OCI-LY7 (cell line): ENCODE data around the gene PHGDH. TPM values are rescaled to one million over a fixed set of nuclear protein-coding genes. Genes with fewer than 3 reads are reported as not detected.

Source experiments
- BruUV-seq: library from RNA; stranded (reverse); fragments of 400-500 nt; replicated peaks from 2 replicates; lab custom pipeline; 2021; lab: Mats Ljungman, UMichigan
- CTCF ChIA-PET: fragments of 300-600 bp; sonication (Branson Sonifier 250); formaldehyde crosslinking; loops from one replicate; lab custom pipeline; 2022; ENCODE audit warnings: antibody characterized with exemption; ENCODE audit not compliant: unreplicated experiment; lab: Charles Lee
- POLR2A ChIA-PET: fragments of 300-600 bp; sonication (Branson Sonifier 250); formaldehyde crosslinking; loops from one replicate; lab custom pipeline; 2022; ENCODE audit warnings: antibody characterized with exemption; lab: Charles Lee
- DNase-seq: peaks from one replicate; pipeline ENCODE4 v3.0.0-alpha.2; 2015; ENCODE audit warnings: low spot score
- H2AFZ ChIP-seq: fragments of 200-600 bp; sonication (generic), shearing (Covaris generic); 2 replicates; pipeline ENCODE4 v1.6.1; 2014; ENCODE audit warnings: mild to moderate bottlenecking, antibody characterized with exemption, low read length, moderate library complexity
- H3K27ac ChIP-seq: fragments of 200-600 bp; sonication (generic); 2 replicates; pipeline ENCODE4 v1.5.1; 2014; ENCODE audit warnings: mixed run types, low read depth, mild to moderate bottlenecking, moderate library complexity, low read length, inconsistent platforms; ENCODE audit not compliant: poor library complexity, severe bottlenecking
- H3K36me3 ChIP-seq: fragments of 200-600 bp; sonication (generic); 2 replicates; pipeline ENCODE4 v1.6.1; 2014; ENCODE audit warnings: mild to moderate bottlenecking, antibody characterized with exemption, low read length, moderate library complexity, mixed read lengths; ENCODE audit not compliant: insufficient read depth
- H3K4me1 ChIP-seq: fragments of 200-600 bp; sonication (generic); 2 replicates; pipeline ENCODE4 v1.5.1; 2014; ENCODE audit warnings: mild to moderate bottlenecking, low read length; ENCODE audit not compliant: insufficient read depth, poor library complexity, severe bottlenecking
- H3K4me2 ChIP-seq: fragments of 200-600 bp; sonication (generic); 2 replicates; pipeline ENCODE4 v1.6.1; 2014; ENCODE audit warnings: mild to moderate bottlenecking, low read length
- H3K4me3 ChIP-seq: fragments of 200-600 bp; sonication (generic); 2 replicates; pipeline ENCODE4 v1.5.1; 2014; ENCODE audit warnings: mild to moderate bottlenecking, low read depth, low read length; ENCODE audit not compliant: poor library complexity, severe bottlenecking
- H3K79me2 ChIP-seq: fragments of 200-600 bp; sonication (generic); 2 replicates; pipeline ENCODE4 v1.6.1; 2016; ENCODE audit warnings: low read depth, mild to moderate bottlenecking, low read length, moderate library complexity, mixed read lengths; ENCODE audit not compliant: insufficient read depth
- H3K9me2 ChIP-seq: fragments of 200-600 bp; sonication (generic); 2 replicates; pipeline ENCODE4 v1.6.1; 2016; ENCODE audit warnings: mild to moderate bottlenecking, low read length, mixed read lengths; ENCODE audit not compliant: insufficient read depth
- H3K9me3 ChIP-seq: fragments of 200-600 bp; sonication (generic); 2 replicates; pipeline ENCODE4 v1.6.1; 2014; ENCODE audit warnings: mild to moderate bottlenecking, mixed run types, low read length, mixed read lengths
- H4K20me1 ChIP-seq: fragments of 200-600 bp; sonication (generic); 2 replicates; pipeline ENCODE4 v1.6.1; 2014; ENCODE audit warnings: mild to moderate bottlenecking, antibody characterized with exemption, low read length, moderate library complexity, mixed read lengths; ENCODE audit not compliant: insufficient read depth
- CTCF ChIP-seq: fragments of 200-600 bp; sonication (generic); conservative IDR thresholded peaks from 2 replicates; pipeline ENCODE4 v1.5.1; 2014; ENCODE audit warnings: mild to moderate bottlenecking, antibody characterized with exemption, low read length, moderate library complexity, mixed read lengths
- EZH2phosphoT487 ChIP-seq: fragments of 200-600 bp; sonication (generic); IDR thresholded peaks from 2 replicates; pipeline ENCODE4 v1.6.1; 2018; ENCODE audit warnings: low read depth, borderline replicate concordance, mild to moderate bottlenecking, mixed run types, antibody characterized with exemption, low read length, moderate library complexity, mixed read lengths
- intact Hi-C: fragments of 100-400 bp; cut with micrococcal nuclease; formaldehyde crosslinking; loops from one replicate; pipeline ENCODE4 v1.10.0; 2022; ENCODE audit not compliant: unreplicated experiment
- total RNA-seq, 2 experiments: library from RNA; depleted of rRNA in 1 of 2; stranded (reverse); fragments of >200 nt in 1 of 2; shearing (Covaris generic) in 1 of 2; gene quantifications; 2 replicates each; pipeline ENCODE4 v1.2.3, GENCODE V29; 2014 to 2022

Gene PHGDH
- total RNA-seq, 2 experiments from 2014 or later: 287 to 451 TPM

- BruUV-seq: no TSS peak
- Histone ChIP-seq H3K4me3 (no peak overlapping the region), H3K79me2 (no peaks in the 10 kb centered on the region), H3K27ac (no peak overlapping the region), H3K36me3 (peaks cover 99% of the 10 kb centered on the region), H3K9me3 (no peaks in the 10 kb centered on the region), H3K9me2 (no peaks in the 10 kb centered on the region), H3K4me2 (no peak overlapping the region), H4K20me1 (no peaks in the 10 kb centered on the region; the same call in 1 of the 2 replicates), H2AFZ (no peak overlapping the region), H3K4me1 (no peaks in the 10 kb centered on the region)
- TF ChIP-seq EZH2phosphoT487: no peak
- no peak for TF ChIP-seq CTCF
- ChIA-PET POLR2A (no interaction called here), CTCF (no interaction called here)
- no peak for DNase-seq
- intact Hi-C loops: no loop called here
Measured at GRCh38 chr1:119735217-119735616, 23.5 kb downstream of the PHGDH start.

GRCh38 chr1:119736649-119737039 lies 24.9 kb downstream of the PHGDH start:
- H3K36me3 ChIP-seq: peaks cover 98% of the 10 kb centered on the region
- no peaks in the 10 kb centered on the region for H4K20me1 ChIP-seq
- ChIA-PET CTCF (no interaction called here), POLR2A (no interaction called here)
- intact Hi-C loops: no loop called here
- no peak for TF ChIP-seq EZH2phosphoT487
- no peak for TF ChIP-seq CTCF
- no peak for DNase-seq
- no peaks in the 10 kb centered on the region for H3K4me1 ChIP-seq
- no TSS peak for BruUV-seq
- H3K79me2 ChIP-seq: no peaks in the 10 kb centered on the region
- H3K9me2 ChIP-seq: no peaks in the 10 kb centered on the region
- H3K4me3 ChIP-seq: no peak overlapping the region
- no peak overlapping the region for H2AFZ ChIP-seq
- H3K27ac ChIP-seq: no peak overlapping the region
- H3K9me3 ChIP-seq: no peaks in the 10 kb centered on the region
- no peak overlapping the region for H3K4me2 ChIP-seq

- no peaks in the 10 kb centered on the region for H3K4me1 ChIP-seq
- H3K9me2 ChIP-seq: no peaks in the 10 kb centered on the region
- H3K36me3 ChIP-seq: peaks cover 98% of the 10 kb centered on the region
- H2AFZ ChIP-seq: no peak overlapping the region
- DNase-seq: no peak
- no peak overlapping the region for H3K4me2 ChIP-seq
- ChIA-PET CTCF (no interaction called here), POLR2A (no interaction called here)
- no peaks in the 10 kb centered on the region for H3K9me3 ChIP-seq
- no peak overlapping the region for H3K27ac ChIP-seq
- BruUV-seq: no TSS peak
- H3K79me2 ChIP-seq: no peaks in the 10 kb centered on the region
- H3K4me3 ChIP-seq: no peak overlapping the region
- TF ChIP-seq CTCF (no peak), EZH2phosphoT487 (no peak)
- no peaks in the 10 kb centered on the region for H4K20me1 ChIP-seq
- intact Hi-C loops: no loop called here
Measured at GRCh38 chr1:119737040-119737682, 25.4 kb downstream of the PHGDH start.
